Panc1 (cell line): ENCODE data around the gene MAP3K1. TPM values are rescaled to one million over a fixed set of nuclear protein-coding genes. Genes with fewer than 3 reads are reported as not detected.

Experiments used
- ATAC-seq: fragments of 200-7000 bp; cut with Tn5 transposase; 2 replicates; pipeline ENCODE4 v1.9.1; 2020; ENCODE audit warnings: mild to moderate bottlenecking, moderate library complexity
- BruUV-seq: library from RNA; stranded (reverse); fragments of 400-500 nt; replicated peaks from 2 replicates; lab custom pipeline; 2021; lab: Mats Ljungman, UMichigan
- CTCF ChIA-PET: fragments of 300-600 bp; sonication (Branson Sonifier 250); formaldehyde crosslinking; loops from one replicate; lab custom pipeline; 2022; ENCODE audit warnings: antibody characterized with exemption; lab: Charles Lee
- POLR2A ChIA-PET: fragments of 300-600 bp; sonication (Branson Sonifier 250); formaldehyde crosslinking; loops from one replicate; lab custom pipeline; 2022; ENCODE audit warnings: antibody characterized with exemption; lab: Charles Lee
- DNase-seq: peaks from one replicate; pipeline ENCODE4 v3.0.0-alpha.2; 2010; ENCODE audit warnings: low read depth, low spot score
- H3K27ac ChIP-seq: 2 replicates; pipeline ENCODE4 v1.5.1; 2011; ENCODE audit warnings: mild to moderate bottlenecking, low read length, inconsistent platforms
- H3K27me3 ChIP-seq: fragments of 200-500 bp; sonication (Bioruptor generic); 2 replicates; pipeline ENCODE4 v1.6.0; 2014; ENCODE audit warnings: low read length, inconsistent platforms; ENCODE audit not compliant: control insufficient read depth, insufficient read depth
- H3K36me3 ChIP-seq: fragments of 200-500 bp; sonication (Bioruptor generic); 2 replicates; pipeline ENCODE4 v1.5.1; 2014; ENCODE audit warnings: inconsistent platforms, mild to moderate bottlenecking, low read length, moderate library complexity; ENCODE audit not compliant: control insufficient read depth, insufficient read depth
- H3K4me1 ChIP-seq: 2 replicates; pipeline ENCODE4 v1.5.1; 2011; ENCODE audit warnings: inconsistent platforms, mild to moderate bottlenecking, low read length, moderate library complexity; ENCODE audit not compliant: control insufficient read depth, insufficient read depth
- H3K4me3 ChIP-seq, 2 experiments: 2 replicates each; pipeline ENCODE4 v1.5.1; 2011 to 2012; ENCODE audit warnings: low read depth in 2 of 2, low read length in 2 of 2, mild to moderate bottlenecking in 2 of 2, inconsistent platforms in 1 of 2, moderate library complexity in 1 of 2
- H3K9me3 ChIP-seq: fragments of 200-500 bp; sonication (Bioruptor generic); 2 replicates; pipeline ENCODE4 v1.5.1; 2014; ENCODE audit warnings: low read depth, mild to moderate bottlenecking, inconsistent platforms, low read length, moderate library complexity; ENCODE audit not compliant: control insufficient read depth, insufficient read depth
- CTCF ChIP-seq: fragments of 450-650 bp; IDR thresholded peaks from 2 replicates; pipeline ENCODE4 v1.5.1; 2017; ENCODE audit warnings: mild to moderate bottlenecking
- POLR2AphosphoS5 ChIP-seq: IDR thresholded peaks from 2 replicates; pipeline ENCODE4 v1.6.1; 2012; ENCODE audit warnings: mild to moderate bottlenecking, low read depth, low read length, moderate library complexity
- REST ChIP-seq, 2 experiments: IDR thresholded peaks; 2 replicates each; pipeline ENCODE4 v1.6.1; 2011 to 2012; ENCODE audit warnings: low read depth in 2 of 2, control low read depth in 1 of 2, low read length in 1 of 2, mild to moderate bottlenecking in 1 of 2, moderate library complexity in 1 of 2; ENCODE audit not compliant: insufficient read depth in 1 of 2
- SIN3A ChIP-seq: IDR thresholded peaks from 2 replicates; pipeline ENCODE4 v1.6.1; 2012; ENCODE audit warnings: low read depth, mild to moderate bottlenecking, low read length, moderate library complexity, borderline replicate concordance; ENCODE audit not compliant: insufficient read depth
- TCF7L2 ChIP-seq: IDR thresholded peaks from 2 replicates; pipeline ENCODE4 v1.6.1; 2011; ENCODE audit warnings: mild to moderate bottlenecking, low read depth, low read length, inconsistent platforms
- in situ Hi-C: cut with HindIII; loops from 2 replicates; pipeline ENCODE4 v1.10.0; 2016; ENCODE audit warnings: low sequenced_read_pairs, low pct_unique_long_range_greater_than_20kb
- intact Hi-C: fragments of 100-400 bp; cut with micrococcal nuclease; formaldehyde crosslinking; loops from one replicate; pipeline ENCODE4 v1.10.0; 2022; ENCODE audit not compliant: unreplicated experiment
- total RNA-seq: library from RNA; stranded (reverse); gene quantifications from one replicate; pipeline ENCODE4 v1.2.1, GENCODE V29; 2021; ENCODE audit not compliant: unreplicated experiment

The MAP3K1 gene
- total RNA-seq, 1 experiment from 2014 or later: 6.2 TPM

- ATAC-seq: no peak
- intact Hi-C loops: no loop called here
- BruUV-seq: no TSS peak
- DNase-seq: no peak
- Histone ChIP-seq H3K9me3 (no peaks in the 10 kb centered on the region), H3K27ac (no peak overlapping the region), H3K27me3 (no peaks in the 10 kb centered on the region), H3K4me1 (peaks cover 17% of the 10 kb centered on the region), H3K36me3 (no peaks in the 10 kb centered on the region), H3K4me3 (no peak overlapping the region)
- in situ Hi-C loops: no loop called here
- TF ChIP-seq POLR2AphosphoS5 (no peak), SIN3A (no peak), CTCF (no peak), TCF7L2 (no peak), REST (IDR thresholded peaks at IDR 0.05; ENCODE audit: insufficient read depth in 1 of 2, low read depth in 2 of 2, low read length in 1 of 2) (no peak)
- POLR2A ChIA-PET: no interaction called here
- CTCF ChIA-PET: interaction anchor here (0.7 to 1.1 kb wide), 3 partner anchors 8 to 295 kb away, joined by 3 to 4 read pairs (median 3); no protein-coding TSS in a partner anchor
Measured at GRCh38 chr5:56827924-56828323, 12.6 kb downstream of the MAP3K1 start.

- no peak for DNase-seq
- Histone ChIP-seq H3K27ac (peak overlapping the region; percentile 60; the same call in 1 of the 2 replicates), H3K36me3 (no peaks in the 10 kb centered on the region), H3K4me3 (peak overlapping the region; percentile 32 to 48), H3K4me1 (peaks cover 20% of the 10 kb centered on the region), H3K9me3 (no peaks in the 10 kb centered on the region), H3K27me3 (no peaks in the 10 kb centered on the region)
- intact Hi-C loops (no loop called here), in situ Hi-C loops (no loop called here)
- ChIA-PET POLR2A (no interaction called here), CTCF (interaction anchor here (0.6 to 1.1 kb wide), 3 partner anchors 9 to 705 kb away, joined by 3 read pairs; no protein-coding TSS in a partner anchor)
- no TSS peak for BruUV-seq
- TF ChIP-seq REST (IDR thresholded peaks at IDR 0.05; ENCODE audit: insufficient read depth in 1 of 2, low read depth in 2 of 2, low read length in 1 of 2) (no peak), SIN3A (no peak), POLR2AphosphoS5 (no peak), CTCF (no peak), TCF7L2 (no peak)
- peak; percentile 59; the same call in 1 of the 2 replicates for ATAC-seq
Measured at GRCh38 chr5:56829137-56829908, 14.0 kb downstream of the MAP3K1 start.
